GM12873 (cell line): Measurements from ENCODE around the gene NUDT1.

ENCODE experiments used
- TF ChIP-seq, protein P1 (sequence below): IDR thresholded peaks from 2 replicates; pipeline ENCODE4 v1.5.1; 2012; ENCODE audit warnings: low read depth, mild to moderate bottlenecking, moderate library complexity, low read length, control low read depth; ENCODE audit not compliant: insufficient read depth; ENCODE audit errors: missing control alignments

NUDT1 gene

DNA sequence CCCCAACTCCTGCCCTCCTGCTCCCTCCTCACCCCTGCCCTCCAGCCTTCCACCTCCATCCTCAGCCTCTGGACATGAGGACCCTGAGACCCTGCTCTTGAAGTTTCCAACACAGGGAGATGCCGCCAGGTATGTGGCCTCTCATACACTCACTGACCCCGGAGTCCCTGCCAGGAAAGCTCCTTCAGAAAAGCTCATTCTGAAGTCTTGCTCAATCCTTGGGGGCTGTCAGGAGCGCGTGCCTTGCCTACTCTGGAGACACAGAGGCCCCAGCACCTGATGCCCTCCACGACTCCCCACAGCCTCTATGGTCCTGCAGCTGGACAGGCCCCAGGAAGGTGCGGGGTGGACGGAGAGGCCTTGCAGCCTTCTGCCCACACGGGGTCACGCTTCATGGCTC lies 11.0 kb downstream of the NUDT1 start:
- TF ChIP-seq, protein P1, sequence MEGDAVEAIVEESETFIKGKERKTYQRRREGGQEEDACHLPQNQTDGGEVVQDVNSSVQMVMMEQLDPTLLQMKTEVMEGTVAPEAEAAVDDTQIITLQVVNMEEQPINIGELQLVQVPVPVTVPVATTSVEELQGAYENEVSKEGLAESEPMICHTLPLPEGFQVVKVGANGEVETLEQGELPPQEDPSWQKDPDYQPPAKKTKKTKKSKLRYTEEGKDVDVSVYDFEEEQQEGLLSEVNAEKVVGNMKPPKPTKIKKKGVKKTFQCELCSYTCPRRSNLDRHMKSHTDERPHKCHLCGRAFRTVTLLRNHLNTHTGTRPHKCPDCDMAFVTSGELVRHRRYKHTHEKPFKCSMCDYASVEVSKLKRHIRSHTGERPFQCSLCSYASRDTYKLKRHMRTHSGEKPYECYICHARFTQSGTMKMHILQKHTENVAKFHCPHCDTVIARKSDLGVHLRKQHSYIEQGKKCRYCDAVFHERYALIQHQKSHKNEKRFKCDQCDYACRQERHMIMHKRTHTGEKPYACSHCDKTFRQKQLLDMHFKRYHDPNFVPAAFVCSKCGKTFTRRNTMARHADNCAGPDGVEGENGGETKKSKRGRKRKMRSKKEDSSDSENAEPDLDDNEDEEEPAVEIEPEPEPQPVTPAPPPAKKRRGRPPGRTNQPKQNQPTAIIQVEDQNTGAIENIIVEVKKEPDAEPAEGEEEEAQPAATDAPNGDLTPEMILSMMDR: no peak

DNA sequence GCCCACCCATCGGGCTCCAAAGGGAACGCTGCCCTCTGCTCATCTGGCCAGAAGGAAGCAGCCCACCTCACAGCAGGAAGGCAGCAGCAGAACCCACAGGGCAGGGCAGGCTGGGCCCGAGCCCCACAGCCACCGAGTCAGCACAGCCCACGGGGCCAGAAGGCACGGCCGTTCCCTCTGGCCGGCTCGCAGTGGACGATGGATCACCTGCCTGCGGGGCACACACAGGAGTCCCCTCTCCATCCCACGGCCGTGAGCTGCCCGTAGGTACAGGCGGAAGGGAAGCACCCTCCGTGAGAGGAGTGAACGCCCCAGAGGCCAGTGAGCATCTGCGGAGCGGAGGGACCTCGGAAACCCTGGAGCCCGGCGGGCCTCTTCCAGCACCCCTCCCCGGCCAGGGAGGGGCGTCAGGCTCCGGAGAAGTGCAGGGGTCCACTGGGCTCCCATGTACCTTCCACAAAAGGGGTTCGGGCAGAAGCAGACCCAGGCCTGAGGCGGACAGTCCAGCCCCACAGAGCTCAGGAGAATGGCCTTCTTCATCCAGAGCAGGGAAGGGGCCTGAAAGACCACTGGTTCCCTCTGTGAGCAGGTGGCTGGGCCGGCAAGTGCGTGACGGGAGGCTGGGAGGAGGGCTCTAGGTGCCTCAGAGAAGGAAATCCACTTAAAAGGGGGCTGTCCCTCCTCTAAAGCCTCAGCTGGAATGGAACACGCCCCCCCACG lies 11.7 kb downstream of the NUDT1 start:
- TF ChIP-seq, protein P1: no peak

DNA sequence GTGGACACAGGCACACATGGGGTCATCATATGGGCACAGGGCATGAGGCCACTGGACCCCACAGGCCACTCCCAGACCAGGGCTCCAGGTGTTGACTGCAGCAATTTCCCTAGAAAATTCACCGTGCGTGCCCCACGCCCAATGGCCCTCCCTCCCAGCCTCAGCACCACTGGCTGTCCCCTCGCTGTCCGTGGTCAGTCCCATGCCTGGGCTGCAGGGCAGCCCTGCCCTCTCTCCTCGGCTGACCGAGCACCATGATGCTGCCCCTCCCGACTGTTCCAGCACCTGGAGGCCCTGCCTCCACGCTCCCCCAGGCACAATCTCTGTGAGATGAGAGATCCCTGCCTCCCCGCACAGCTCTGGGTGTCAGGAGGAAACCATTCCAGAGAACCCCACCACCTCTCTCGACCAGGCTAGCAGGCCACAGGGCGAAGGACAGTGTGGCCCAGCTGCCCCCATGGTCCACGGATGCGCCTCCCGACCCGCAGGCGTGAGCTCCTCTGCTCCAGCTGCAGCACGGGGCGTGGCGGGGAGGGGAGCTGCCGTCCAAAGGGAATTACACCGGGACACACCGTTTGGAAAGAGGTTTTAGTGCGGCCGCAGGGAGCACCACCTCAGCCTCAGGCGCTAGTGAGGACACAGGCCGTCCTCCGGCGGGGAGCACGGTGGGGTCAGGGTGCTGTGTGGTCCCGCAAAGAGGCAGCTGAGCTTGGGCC lies 12.6 kb downstream of the NUDT1 start:
- TF ChIP-seq, protein P1: no peak

DNA sequence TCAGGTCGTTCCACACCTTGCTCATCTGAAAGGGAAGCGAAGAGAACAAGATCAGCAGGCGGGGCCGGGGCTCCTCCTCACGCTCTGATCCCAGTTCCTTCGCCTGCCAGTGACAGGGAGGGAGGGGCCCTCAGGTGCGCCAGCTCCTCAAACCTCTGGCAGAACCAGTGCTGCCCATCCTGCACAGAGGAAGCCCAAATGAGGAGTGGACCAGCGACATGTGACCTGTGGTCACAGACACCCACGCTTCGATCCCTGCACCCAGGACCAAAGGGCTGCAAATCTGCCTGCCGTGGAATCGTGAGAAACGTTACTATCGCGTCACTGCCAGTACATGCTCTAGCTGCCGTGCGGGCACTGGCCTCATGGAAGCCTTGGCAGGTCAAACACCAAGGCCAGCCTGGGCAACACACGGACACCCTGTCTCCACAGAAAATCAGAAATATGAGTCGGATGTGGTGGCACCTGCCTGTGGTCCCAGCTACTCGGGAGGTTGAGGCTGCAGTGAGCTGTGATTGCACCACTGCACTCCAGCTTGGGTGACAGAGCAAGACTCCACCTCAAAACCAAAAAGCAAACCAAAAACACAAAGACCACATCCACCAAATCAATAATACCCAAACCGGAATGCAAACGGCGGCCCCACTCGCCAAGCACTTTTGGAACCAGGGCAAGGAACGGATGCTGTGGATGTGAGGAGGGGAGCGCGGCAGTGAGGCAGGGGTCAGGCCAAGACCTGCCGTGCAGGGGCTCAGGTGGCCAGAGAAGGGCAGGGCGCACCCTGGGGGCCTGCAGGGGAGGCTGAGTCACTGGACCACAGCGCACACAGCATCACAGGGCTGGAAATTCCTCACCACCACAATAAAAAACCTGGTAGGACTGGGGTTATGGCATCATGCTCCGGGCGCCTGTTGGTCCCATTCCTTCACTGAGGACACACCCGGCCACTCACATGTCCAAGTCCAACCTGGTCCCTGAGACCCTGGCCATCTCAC lies 13.4 kb downstream of the NUDT1 start:
- TF ChIP-seq, protein P1: no peak

DNA sequence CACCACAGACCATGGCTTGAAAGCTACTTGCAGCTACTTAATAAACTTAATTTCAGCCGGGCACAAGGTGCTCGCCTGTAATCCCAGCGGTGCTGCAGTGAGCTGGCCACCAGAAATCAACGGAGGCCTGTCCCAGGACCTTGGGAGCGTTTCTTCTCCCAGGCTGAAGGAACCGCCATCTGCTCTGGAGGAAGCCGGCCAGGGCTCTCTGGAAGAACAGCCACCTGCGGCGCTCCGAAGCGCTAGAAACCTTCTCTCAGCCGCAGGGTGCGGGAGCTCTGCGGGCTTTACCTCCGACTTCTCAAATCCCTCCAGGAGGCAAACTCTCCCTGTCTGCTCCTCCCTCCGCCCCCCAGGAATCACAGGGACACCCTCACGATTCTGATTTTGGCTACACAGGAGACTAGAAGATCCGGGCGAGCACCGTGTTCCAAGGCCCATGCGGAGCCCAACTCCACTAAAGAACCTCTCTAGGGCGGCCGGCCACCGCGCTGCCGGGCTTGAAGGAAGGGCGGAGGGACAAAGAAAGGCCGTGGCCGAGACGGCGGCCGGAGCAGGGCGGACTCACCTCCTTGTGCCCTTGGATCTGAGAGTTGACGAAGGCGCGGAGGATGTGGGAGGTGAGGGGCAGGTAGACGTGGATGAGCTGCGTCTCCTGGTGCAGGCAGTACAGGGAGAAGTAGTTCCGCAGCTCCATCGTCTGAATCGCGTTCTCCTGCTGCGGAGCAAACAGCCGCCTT lies 14.4 kb downstream of the NUDT1 start:
- TF ChIP-seq, protein P1: no peak

DNA sequence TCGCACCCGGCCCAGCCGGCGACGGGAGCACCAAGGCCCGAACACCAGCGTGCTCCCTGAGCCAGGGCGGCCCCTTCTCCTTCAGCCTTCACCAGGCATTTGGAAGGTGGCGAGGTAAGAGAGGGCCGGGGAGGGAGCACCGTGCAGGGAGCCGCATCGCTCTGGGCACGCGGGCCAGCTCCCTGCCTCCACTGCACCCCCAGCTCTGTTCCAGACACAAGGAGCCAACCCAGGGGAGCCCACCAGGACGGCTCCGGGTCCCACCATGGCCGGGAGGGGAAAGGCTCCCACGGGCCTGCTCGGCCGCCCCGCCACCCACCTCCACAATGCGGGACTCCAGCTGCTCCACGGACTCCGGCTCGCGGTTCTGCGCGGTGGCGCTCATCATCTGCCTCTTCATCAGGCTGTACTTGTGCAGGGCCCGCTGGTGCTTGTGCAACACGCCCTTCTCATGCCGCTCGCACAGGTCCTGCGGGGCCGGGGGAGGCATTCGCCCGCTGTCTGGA lies 15.1 kb downstream of the NUDT1 start:
- TF ChIP-seq, protein P1: no peak
